ENCODE data around the gene SMIM44.
"Not testable (repeated sequence)": the region's sequence is repeated elsewhere in the genome, so short reads cannot be mapped to it uniquely, and the experiment has no call there.

SMIM44 gene

GRCh38 chr19:3516675-3517207 is 33.5 kb upstream of the SMIM44 start:
- no peak for DNase-seq

- no peak for DNase-seq
These were observed 32.7 kb upstream of the SMIM44 start for GRCh38 chr19:3515891-3516422.

- no peak for DNase-seq
These were observed 31.7 kb upstream of the SMIM44 start for GRCh38 chr19:3514930-3515329.

- no peak for DNase-seq
These were observed 30.2 kb upstream of the SMIM44 start for GRCh38 chr19:3513229-3514140.

- no peak for DNase-seq
These were observed 29.5 kb upstream of the SMIM44 start for GRCh38 chr19:3512562-3513228.

- DNase-seq, result no peak
These were observed 28.4 kb upstream of the SMIM44 start for GRCh38 chr19:3511506-3512251.

GRCh38 chr19:3510727-3511126 is 27.5 kb upstream of the SMIM44 start:
- no peak for DNase-seq

- DNase-seq, result no peak
These were observed 26.3 kb upstream of the SMIM44 start for GRCh38 chr19:3509566-3509989.

- no peak for DNase-seq
These were observed 25.7 kb upstream of the SMIM44 start for GRCh38 chr19:3508771-3509535.

GRCh38 chr19:3508121-3508661 is 24.9 kb upstream of the SMIM44 start:
- not testable (repeated sequence) for DNase-seq

GRCh38 chr19:3507371-3508120 is 24.3 kb upstream of the SMIM44 start:
- DNase-seq, result peak; percentile 52

- peak; percentile 29 for DNase-seq
These were observed 23.4 kb upstream of the SMIM44 start for GRCh38 chr19:3506384-3507340.

- peak; percentile 99 for DNase-seq
These were observed 22.6 kb upstream of the SMIM44 start, which contains the start of gene FZR1 for GRCh38 chr19:3505598-3506383. FZR1 (plus strand) TSS chr19:3506311; CDS start chr19:3522990, 16,679 bp downstream.

- DNase-seq, result no peak
These were observed 21.5 kb upstream of the SMIM44 start for GRCh38 chr19:3504735-3505134.

- DNase-seq, result no peak
These were observed 19.9 kb upstream of the SMIM44 start for GRCh38 chr19:3503036-3503572.

GRCh38 chr19:3501780-3502179 is 18.5 kb upstream of the SMIM44 start:
- DNase-seq, result no peak

GRCh38 chr19:3500429-3501101 is 17.3 kb upstream of the SMIM44 start, which contains the start of gene DOHH:
DOHH (minus strand) TSS chr19:3500674; CDS start chr19:3496814, 3,860 bp downstream.
- DNase-seq, result peak; percentile 97

Data from stimulated activated CD4-positive, alpha-beta T cell treated with anti-CD3 and anti-CD28 coated beads, Interleukin-4, amount 100 ng/mL, for 1 hour (primary cell).